SK-N-SH treated with all-trans-retinoic acid at 6 μM for 48 hours (cell line): Measurements from ENCODE around the gene CBX5.

Source experiments
- ARNTL ChIP-seq: fragments of 450-650 bp; formaldehyde crosslinking; IDR thresholded peaks from 2 replicates; pipeline ENCODE4 v1.5.0; 2020; ENCODE audit warnings: low read depth, mild to moderate bottlenecking, moderate library complexity, borderline replicate concordance
- BACH2 ChIP-seq: fragments of 250-450 bp; sonication (Bioruptor Pico); IDR thresholded peaks from 2 replicates; pipeline ENCODE4 v1.9.0; 2021; ENCODE audit warnings: mild to moderate bottlenecking, borderline replicate concordance
- ESRRG ChIP-seq: fragments of 250-450 bp; sonication (Bioruptor Pico); IDR thresholded peaks from 2 replicates; pipeline ENCODE4 v1.6.1; 2021; ENCODE audit warnings: mild to moderate bottlenecking
- OSR1 ChIP-seq: fragments of 250-450 bp; sonication (Bioruptor Pico); IDR thresholded peaks from 2 replicates; pipeline ENCODE4 v1.8.0; 2022; ENCODE audit warnings: moderate library complexity, mild to moderate bottlenecking, inconsistent platforms
- PPARA ChIP-seq: fragments of 250-450 bp; sonication (Bioruptor Pico); IDR thresholded peaks from 2 replicates; pipeline ENCODE4 v1.5.0; 2020; ENCODE audit warnings: mild to moderate bottlenecking, borderline replicate concordance
- TOX ChIP-seq: fragments of 250-450 bp; sonication (Bioruptor Pico); IDR thresholded peaks from 2 replicates; pipeline ENCODE4 v1.8.0; 2021; ENCODE audit warnings: mild to moderate bottlenecking, moderate library complexity, borderline replicate concordance
- ZC3H10 ChIP-seq: fragments of 250-450 bp; sonication (Bioruptor Pico); IDR thresholded peaks from 2 replicates; pipeline ENCODE4 v1.5.1; 2021; ENCODE audit warnings: mild to moderate bottlenecking, moderate library complexity
- ZFP3 ChIP-seq: fragments of 250-450 bp; sonication (Bioruptor Pico); IDR thresholded peaks from 2 replicates; pipeline ENCODE4 v1.5.0; 2020; ENCODE audit warnings: mild to moderate bottlenecking, moderate library complexity
- ZFP30 ChIP-seq: fragments of 450-650 bp; formaldehyde crosslinking; IDR thresholded peaks from 2 replicates; pipeline ENCODE4 v1.5.0; 2022; ENCODE audit warnings: mild to moderate bottlenecking, moderate library complexity
- ZNF565 ChIP-seq: fragments of 450-650 bp; formaldehyde crosslinking; conservative IDR thresholded peaks from 2 replicates; pipeline ENCODE4 v1.5.0; 2020; ENCODE audit warnings: low read depth, mild to moderate bottlenecking, moderate library complexity
- TF ChIP-seq, protein P1 (sequence below): fragments of 250-450 bp; sonication (Bioruptor Pico); IDR thresholded peaks from 2 replicates; pipeline ENCODE4 v1.8.0; 2020; ENCODE audit warnings: mild to moderate bottlenecking, moderate library complexity, borderline replicate concordance
- TF ChIP-seq, protein P2 (sequence below): fragments of 250-450 bp; sonication (Bioruptor Pico); IDR thresholded peaks from 2 replicates; pipeline ENCODE4 v1.5.1; 2020; ENCODE audit warnings: low read depth, mild to moderate bottlenecking, moderate library complexity
- TF ChIP-seq, protein P3 (sequence below): fragments of 250-450 bp; sonication (Bioruptor Pico); IDR thresholded peaks from 2 replicates; pipeline ENCODE4 v1.8.0; 2021; ENCODE audit warnings: low read depth, mild to moderate bottlenecking, moderate library complexity, borderline replicate concordance
- TF ChIP-seq, protein P4 (sequence below): fragments of 250-450 bp; sonication (Bioruptor Pico); IDR thresholded peaks from 2 replicates; pipeline ENCODE4 v1.5.0; 2020; ENCODE audit warnings: mild to moderate bottlenecking, moderate library complexity

DNA sequence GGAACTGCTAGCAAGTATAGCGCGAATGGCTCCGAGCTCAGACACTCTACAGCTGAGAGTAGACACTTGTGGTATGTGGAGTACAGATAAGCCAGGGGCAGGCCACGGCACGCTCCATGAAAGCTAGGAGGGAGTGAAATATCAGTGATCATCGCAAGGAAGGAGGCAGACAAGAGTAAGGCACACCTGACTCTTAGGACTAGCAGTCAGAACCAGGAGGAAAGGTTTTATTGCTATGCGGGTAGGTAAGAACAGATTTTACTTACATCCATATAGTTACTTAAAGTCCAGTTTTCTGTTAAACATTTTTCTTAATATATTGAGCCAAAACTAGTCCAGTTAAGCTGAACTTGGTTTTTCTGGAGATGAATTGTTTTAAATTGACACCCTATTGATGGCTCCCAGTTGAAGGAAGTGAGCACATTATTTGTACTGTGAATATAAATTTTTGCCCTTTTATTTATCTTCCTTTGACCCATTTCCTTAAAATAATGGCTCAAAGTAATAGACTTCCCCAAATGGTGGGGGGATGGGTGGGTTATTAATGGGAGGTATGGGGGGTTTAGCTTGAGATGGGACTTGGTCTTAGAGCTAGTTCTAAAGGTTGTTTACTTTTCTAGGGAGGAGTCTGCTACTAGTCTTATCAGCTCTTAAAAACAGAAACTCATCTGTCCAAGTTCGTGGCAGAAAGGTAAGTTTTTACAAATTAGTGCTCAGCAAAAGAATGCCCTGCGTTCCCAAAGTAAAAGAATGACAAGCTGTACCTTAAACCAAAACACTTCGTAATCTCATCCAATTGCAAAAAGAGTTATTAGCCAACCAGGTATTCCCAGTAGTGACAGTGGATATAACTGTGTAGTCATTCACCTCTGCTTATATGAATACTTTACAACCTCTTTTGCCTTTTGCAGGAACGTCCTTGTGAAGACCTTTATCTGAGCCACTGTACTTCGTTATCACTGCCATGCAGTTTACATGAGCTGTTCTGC lies 6.4 kb upstream of the CBX5 start:
- TF ChIP-seq, protein P1, sequence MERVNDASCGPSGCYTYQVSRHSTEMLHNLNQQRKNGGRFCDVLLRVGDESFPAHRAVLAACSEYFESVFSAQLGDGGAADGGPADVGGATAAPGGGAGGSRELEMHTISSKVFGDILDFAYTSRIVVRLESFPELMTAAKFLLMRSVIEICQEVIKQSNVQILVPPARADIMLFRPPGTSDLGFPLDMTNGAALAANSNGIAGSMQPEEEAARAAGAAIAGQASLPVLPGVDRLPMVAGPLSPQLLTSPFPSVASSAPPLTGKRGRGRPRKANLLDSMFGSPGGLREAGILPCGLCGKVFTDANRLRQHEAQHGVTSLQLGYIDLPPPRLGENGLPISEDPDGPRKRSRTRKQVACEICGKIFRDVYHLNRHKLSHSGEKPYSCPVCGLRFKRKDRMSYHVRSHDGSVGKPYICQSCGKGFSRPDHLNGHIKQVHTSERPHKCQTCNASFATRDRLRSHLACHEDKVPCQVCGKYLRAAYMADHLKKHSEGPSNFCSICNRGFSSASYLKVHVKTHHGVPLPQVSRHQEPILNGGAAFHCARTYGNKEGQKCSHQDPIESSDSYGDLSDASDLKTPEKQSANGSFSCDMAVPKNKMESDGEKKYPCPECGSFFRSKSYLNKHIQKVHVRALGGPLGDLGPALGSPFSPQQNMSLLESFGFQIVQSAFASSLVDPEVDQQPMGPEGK: peak; percentile 37; the same call in 1 of the 2 replicates
- no peak for TF ChIP-seq ESRRG (CRISPR knock-in tag)
- TF ChIP-seq, protein P2, sequence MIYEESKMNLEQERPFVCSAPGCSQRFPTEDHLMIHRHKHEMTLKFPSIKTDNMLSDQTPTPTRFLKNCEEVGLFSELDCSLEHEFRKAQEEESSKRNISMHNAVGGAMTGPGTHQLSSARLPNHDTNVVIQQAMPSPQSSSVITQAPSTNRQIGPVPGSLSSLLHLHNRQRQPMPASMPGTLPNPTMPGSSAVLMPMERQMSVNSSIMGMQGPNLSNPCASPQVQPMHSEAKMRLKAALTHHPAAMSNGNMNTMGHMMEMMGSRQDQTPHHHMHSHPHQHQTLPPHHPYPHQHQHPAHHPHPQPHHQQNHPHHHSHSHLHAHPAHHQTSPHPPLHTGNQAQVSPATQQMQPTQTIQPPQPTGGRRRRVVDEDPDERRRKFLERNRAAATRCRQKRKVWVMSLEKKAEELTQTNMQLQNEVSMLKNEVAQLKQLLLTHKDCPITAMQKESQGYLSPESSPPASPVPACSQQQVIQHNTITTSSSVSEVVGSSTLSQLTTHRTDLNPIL (CRISPR knock-in tag): no peak
- TF ChIP-seq ZNF565: no peak
- TF ChIP-seq ARNTL (CRISPR knock-in tag): no peak
- 0 out of 2 replicates have a peak, but pooled peaks have one; percentile 20 for TF ChIP-seq ZFP30
- no peak; the same call in 1 of the 2 replicates for TF ChIP-seq ZC3H10 (CRISPR knock-in tag)
- TF ChIP-seq, protein P3, sequence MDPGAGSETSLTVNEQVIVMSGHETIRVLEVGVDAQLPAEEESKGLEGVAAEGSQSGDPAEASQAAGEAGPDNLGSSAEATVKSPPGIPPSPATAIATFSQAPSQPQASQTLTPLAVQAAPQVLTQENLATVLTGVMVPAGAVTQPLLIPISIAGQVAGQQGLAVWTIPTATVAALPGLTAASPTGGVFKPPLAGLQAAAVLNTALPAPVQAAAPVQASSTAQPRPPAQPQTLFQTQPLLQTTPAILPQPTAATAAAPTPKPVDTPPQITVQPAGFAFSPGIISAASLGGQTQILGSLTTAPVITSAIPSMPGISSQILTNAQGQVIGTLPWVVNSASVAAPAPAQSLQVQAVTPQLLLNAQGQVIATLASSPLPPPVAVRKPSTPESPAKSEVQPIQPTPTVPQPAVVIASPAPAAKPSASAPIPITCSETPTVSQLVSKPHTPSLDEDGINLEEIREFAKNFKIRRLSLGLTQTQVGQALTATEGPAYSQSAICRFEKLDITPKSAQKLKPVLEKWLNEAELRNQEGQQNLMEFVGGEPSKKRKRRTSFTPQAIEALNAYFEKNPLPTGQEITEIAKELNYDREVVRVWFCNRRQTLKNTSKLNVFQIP (CRISPR knock-in tag): no peak
- no peak for TF ChIP-seq OSR1 (CRISPR knock-in tag)
- no peak for TF ChIP-seq ZFP3
- TF ChIP-seq, protein P4, sequence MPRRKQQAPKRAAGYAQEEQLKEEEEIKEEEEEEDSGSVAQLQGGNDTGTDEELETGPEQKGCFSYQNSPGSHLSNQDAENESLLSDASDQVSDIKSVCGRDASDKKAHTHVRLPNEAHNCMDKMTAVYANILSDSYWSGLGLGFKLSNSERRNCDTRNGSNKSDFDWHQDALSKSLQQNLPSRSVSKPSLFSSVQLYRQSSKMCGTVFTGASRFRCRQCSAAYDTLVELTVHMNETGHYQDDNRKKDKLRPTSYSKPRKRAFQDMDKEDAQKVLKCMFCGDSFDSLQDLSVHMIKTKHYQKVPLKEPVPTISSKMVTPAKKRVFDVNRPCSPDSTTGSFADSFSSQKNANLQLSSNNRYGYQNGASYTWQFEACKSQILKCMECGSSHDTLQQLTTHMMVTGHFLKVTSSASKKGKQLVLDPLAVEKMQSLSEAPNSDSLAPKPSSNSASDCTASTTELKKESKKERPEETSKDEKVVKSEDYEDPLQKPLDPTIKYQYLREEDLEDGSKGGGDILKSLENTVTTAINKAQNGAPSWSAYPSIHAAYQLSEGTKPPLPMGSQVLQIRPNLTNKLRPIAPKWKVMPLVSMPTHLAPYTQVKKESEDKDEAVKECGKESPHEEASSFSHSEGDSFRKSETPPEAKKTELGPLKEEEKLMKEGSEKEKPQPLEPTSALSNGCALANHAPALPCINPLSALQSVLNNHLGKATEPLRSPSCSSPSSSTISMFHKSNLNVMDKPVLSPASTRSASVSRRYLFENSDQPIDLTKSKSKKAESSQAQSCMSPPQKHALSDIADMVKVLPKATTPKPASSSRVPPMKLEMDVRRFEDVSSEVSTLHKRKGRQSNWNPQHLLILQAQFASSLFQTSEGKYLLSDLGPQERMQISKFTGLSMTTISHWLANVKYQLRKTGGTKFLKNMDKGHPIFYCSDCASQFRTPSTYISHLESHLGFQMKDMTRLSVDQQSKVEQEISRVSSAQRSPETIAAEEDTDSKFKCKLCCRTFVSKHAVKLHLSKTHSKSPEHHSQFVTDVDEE (CRISPR knock-in tag): no peak
- TF ChIP-seq PPARA (CRISPR knock-in tag): no peak
- TF ChIP-seq TOX (CRISPR knock-in tag): no peak
- TF ChIP-seq BACH2 (CRISPR knock-in tag): no peak
